Measurements from ENCODE around the gene PPP1R8.

DNA sequence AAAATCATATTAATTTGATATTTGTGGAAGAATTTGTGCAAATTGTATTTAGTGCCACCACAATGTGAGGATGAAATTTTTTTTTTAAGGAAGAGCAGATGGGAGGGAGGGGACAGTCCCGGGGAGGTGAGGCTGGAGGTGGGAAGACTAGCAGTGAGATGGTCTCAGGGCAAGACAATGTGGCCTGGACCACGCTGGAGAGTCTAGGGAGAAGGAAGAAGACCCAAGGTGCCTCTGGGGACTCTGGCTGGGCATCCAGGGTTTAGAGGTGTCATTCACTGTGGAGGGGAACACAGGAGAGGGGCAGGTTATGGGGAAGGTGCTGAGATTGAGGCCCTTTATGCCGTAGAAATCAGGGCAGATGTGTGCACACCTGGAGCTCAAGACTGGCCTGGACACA, 31.4 kb downstream of the PPP1R8 start:
- TF ChIP-seq CTCF (IDR thresholded peaks at IDR 0.05) (no peak), POLR2AphosphoS5 (IDR thresholded peaks at IDR 0.05) (no peak), POLR2A (IDR thresholded peaks at IDR 0.05) (no peak), EP300 (IDR thresholded peaks at IDR 0.05) (no peak)

Measured in stomach (tissue), 4 donors.